ENCODE data around the gene FGFRL1.

DNA sequence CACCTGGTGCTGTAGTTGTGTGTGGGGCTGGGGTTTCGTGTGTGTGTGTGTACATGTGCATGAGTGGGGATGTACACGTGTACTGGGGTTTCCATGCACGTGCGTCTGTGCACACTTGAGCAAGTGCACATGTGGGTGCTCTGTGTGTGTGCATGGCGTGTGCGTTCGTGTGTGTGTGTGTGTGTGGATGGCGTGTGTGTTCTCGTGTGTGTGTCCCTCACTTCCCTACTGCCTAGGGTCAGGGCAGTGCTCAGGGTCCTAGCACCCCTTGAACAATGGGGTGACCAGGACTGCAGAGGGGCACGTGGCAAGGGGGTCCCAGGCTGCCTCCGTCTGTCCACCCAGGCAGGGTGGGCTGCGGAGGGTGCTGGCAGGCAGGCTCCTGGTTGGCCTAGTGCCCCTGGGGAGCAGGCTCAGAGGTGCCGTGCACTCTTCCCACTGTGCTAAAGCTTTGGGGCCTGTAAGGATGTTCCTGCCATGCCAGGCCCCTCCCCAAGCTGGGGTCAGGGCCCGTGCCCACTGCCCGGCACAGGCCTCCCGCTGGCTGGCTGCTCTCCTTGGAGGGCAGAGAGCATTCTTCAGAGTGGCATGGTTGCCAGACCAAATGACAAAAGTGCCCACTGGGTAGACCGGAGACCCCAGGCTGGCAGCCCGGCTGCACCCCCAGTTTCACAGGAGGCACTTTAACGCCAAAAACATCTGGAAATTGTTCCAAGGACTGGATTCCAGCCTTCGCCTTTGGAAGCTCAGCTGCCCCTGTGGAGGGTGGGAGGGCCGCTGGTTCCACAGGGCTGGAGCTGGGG lies 29.1 kb downstream of the FGFRL1 start:
- TF ChIP-seq, protein P1, sequence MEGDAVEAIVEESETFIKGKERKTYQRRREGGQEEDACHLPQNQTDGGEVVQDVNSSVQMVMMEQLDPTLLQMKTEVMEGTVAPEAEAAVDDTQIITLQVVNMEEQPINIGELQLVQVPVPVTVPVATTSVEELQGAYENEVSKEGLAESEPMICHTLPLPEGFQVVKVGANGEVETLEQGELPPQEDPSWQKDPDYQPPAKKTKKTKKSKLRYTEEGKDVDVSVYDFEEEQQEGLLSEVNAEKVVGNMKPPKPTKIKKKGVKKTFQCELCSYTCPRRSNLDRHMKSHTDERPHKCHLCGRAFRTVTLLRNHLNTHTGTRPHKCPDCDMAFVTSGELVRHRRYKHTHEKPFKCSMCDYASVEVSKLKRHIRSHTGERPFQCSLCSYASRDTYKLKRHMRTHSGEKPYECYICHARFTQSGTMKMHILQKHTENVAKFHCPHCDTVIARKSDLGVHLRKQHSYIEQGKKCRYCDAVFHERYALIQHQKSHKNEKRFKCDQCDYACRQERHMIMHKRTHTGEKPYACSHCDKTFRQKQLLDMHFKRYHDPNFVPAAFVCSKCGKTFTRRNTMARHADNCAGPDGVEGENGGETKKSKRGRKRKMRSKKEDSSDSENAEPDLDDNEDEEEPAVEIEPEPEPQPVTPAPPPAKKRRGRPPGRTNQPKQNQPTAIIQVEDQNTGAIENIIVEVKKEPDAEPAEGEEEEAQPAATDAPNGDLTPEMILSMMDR (IDR thresholded peaks at IDR 0.05; ENCODE audit: borderline replicate concordance, extremely low read depth, low read length, poor library complexity, severe bottlenecking) = no peak
- no peak for TF ChIP-seq EZH2 (IDR thresholded peaks at IDR 0.05; ENCODE audit: borderline replicate concordance, low read depth, low read length, severe bottlenecking)

Measured in DND-41 (cell line).